Mucosa of rectum (tissue), 2 donors: ENCODE results near the gene SSTR4.
"Not testable (repeated sequence)": the region's sequence is repeated elsewhere in the genome, so short reads cannot be mapped to it uniquely, and the experiment has no call there.

Experiments used
- H3K27ac ChIP-seq, 2 donors: one replicate each; pipeline ENCODE4 v1.7.0; 2013; ENCODE audit warnings: inconsistent platforms in 2 of 2, low read depth in 2 of 2, low read length in 2 of 2
- H3K27me3 ChIP-seq, 2 donors: one replicate each; pipeline ENCODE4 v1.7.0; 2013; ENCODE audit warnings: low read length in 2 of 2; ENCODE audit not compliant: control insufficient read depth in 2 of 2, insufficient read depth in 2 of 2
- H3K36me3 ChIP-seq, 2 donors: one replicate each; pipeline ENCODE4 v1.7.0; 2013; ENCODE audit warnings: low read length in 2 of 2; ENCODE audit not compliant: control insufficient read depth in 2 of 2, insufficient read depth in 2 of 2
- H3K4me1 ChIP-seq, 2 donors: one replicate each; pipeline ENCODE4 v1.7.0; 2013; ENCODE audit warnings: low read length in 2 of 2, mild to moderate bottlenecking in 1 of 2; ENCODE audit not compliant: control insufficient read depth in 2 of 2, insufficient read depth in 2 of 2
- H3K4me3 ChIP-seq, 2 donors: one replicate each; pipeline ENCODE4 v1.7.0; 2013; ENCODE audit warnings: low read length in 2 of 2
- H3K9ac ChIP-seq, 2 donors: one replicate each; pipeline ENCODE4 v1.7.0; 2013; ENCODE audit warnings: low read length in 2 of 2, low read depth in 1 of 2, mild to moderate bottlenecking in 1 of 2
- H3K9me3 ChIP-seq, 2 donors: one replicate each; pipeline ENCODE4 v1.7.0; 2013; ENCODE audit warnings: low read length in 2 of 2; ENCODE audit not compliant: control insufficient read depth in 2 of 2
- donor health status: healthy.
- donor health status: Normal muscosa, but diverticular disease.

The SSTR4 gene

DNA sequence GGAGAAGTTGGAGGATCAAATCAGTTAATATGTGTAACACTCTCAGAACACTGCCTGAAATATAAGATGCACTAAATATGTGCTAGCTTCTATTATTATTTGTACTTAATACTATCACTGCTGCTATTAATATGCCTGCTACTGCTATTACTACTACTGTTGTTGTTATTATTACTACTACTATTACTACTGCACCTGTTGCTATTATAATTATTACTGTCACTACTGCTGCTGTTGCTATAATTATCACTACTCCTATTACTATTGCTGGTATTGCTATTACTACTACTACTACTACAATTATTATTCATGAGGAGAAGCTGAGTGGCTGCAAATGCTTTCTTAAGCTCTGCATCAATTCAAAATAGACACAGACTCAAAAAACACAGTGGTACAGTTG, 16.7 kb upstream of the SSTR4 start:
- Histone ChIP-seq H3K27ac (no peak overlapping the region), H3K9me3 (no peaks in the 10 kb centered on the region), H3K27me3 (no peaks in the 10 kb centered on the region), H3K9ac (no peak overlapping the region), H3K4me1 (no peaks in the 10 kb centered on the region), H3K36me3 (no peaks in the 10 kb centered on the region), H3K4me3 (no peak overlapping the region)

GRCh38 chr20:23018941-23019340, 16.2 kb upstream of the SSTR4 start:
- H3K27ac ChIP-seq: no peak overlapping the region
- H3K4me1 ChIP-seq: no peaks in the 10 kb centered on the region
- no peaks in the 10 kb centered on the region for H3K27me3 ChIP-seq
- no peaks in the 10 kb centered on the region for H3K36me3 ChIP-seq
- H3K9me3 ChIP-seq: no peaks in the 10 kb centered on the region
- no peak overlapping the region for H3K9ac ChIP-seq
- no peak overlapping the region for H3K4me3 ChIP-seq

DNA sequence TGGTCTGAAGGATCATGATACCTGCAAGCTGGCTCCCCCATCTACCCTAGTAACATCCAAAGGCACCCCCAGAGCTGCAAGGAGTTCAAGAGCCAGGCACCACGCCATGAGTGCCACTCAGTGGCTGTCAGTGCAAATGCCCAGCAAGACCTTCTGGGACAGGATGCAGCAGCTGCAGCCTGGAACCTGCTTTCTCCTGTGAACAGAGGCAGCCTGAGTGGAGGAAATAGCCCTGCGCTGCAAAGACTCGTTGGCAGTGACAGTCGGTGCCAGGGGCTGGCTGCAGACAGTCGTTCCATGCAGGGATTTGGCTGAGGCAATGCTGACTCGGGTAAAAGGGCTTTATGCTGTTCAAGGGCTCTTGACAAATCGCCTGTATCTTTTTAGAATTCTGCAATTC, 15.7 kb upstream of the SSTR4 start:
- no peak overlapping the region for H3K9ac ChIP-seq
- H3K9me3 ChIP-seq: no peaks in the 10 kb centered on the region
- no peaks in the 10 kb centered on the region for H3K36me3 ChIP-seq

GRCh38 chr20:23020230-23021018, 14.7 kb upstream of the SSTR4 start:
- Histone ChIP-seq H3K27ac (no peak overlapping the region), H3K4me3 (no peak overlapping the region), H3K9me3 (no peaks in the 10 kb centered on the region), H3K36me3 (no peaks in the 10 kb centered on the region), H3K27me3 (no peaks in the 10 kb centered on the region), H3K9ac (no peak overlapping the region), H3K4me1 (no peaks in the 10 kb centered on the region)

More for the DNA sequence above, 15.7 kb upstream of the SSTR4 start:
- no peaks in the 10 kb centered on the region for H3K4me1 ChIP-seq
- no peak overlapping the region for H3K4me3 ChIP-seq
- H3K27me3 ChIP-seq: no peaks in the 10 kb centered on the region
- H3K27ac ChIP-seq: no peak overlapping the region

- no peak overlapping the region for H3K9ac ChIP-seq
- no peaks in the 10 kb centered on the region for H3K27me3 ChIP-seq
- no peak overlapping the region for H3K27ac ChIP-seq
- no peaks in the 10 kb centered on the region for H3K9me3 ChIP-seq
- H3K36me3 ChIP-seq: no peaks in the 10 kb centered on the region
- H3K4me3 ChIP-seq: no peak overlapping the region
- no peaks in the 10 kb centered on the region for H3K4me1 ChIP-seq
These were observed 13.6 kb upstream of the SSTR4 start for GRCh38 chr20:23021541-23021940.

DNA sequence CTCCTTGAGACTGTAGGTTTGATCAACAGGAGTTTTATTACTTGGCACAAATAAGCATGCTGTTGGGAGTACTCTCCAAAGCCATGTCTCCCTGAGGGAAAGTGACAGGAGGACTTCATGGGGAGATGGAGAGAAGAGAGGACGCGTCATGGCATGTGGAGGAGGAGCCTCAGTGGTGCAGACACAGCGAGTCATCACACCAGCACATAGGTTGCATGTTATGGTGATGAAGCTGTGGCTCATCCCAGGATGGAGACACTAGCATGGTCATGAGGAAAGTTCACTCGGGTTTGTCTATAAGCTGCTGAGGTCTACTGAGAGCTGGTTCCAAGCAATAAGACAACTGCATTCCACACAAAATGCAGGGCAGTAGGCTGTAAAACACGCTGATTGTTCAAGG, 13.2 kb upstream of the SSTR4 start:
- H3K9me3 ChIP-seq: no peaks in the 10 kb centered on the region
- H3K4me1 ChIP-seq: no peaks in the 10 kb centered on the region
- no peak overlapping the region for H3K4me3 ChIP-seq
- H3K36me3 ChIP-seq: no peaks in the 10 kb centered on the region
- H3K27me3 ChIP-seq: no peaks in the 10 kb centered on the region
- no peak overlapping the region for H3K9ac ChIP-seq
- no peak overlapping the region for H3K27ac ChIP-seq

GRCh38 chr20:23022849-23023248, 12.3 kb upstream of the SSTR4 start:
- Histone ChIP-seq H3K27ac (no peak overlapping the region), H3K4me1 (no peaks in the 10 kb centered on the region), H3K27me3 (no peaks in the 10 kb centered on the region), H3K36me3 (no peaks in the 10 kb centered on the region), H3K9me3 (no peaks in the 10 kb centered on the region), H3K4me3 (no peak overlapping the region), H3K9ac (no peak overlapping the region)

GRCh38 chr20:23023621-23024177, 11.4 kb upstream of the SSTR4 start:
- Histone ChIP-seq H3K9me3 (no peaks in the 10 kb centered on the region), H3K27ac (no peak overlapping the region), H3K4me3 (no peak overlapping the region)

GRCh38 chr20:23024701-23025100, 10.4 kb upstream of the SSTR4 start:
- Histone ChIP-seq H3K4me1 (no peaks in the 10 kb centered on the region), H3K4me3 (no peak overlapping the region), H3K9me3 (no peaks in the 10 kb centered on the region), H3K36me3 (no peaks in the 10 kb centered on the region), H3K9ac (no peak overlapping the region), H3K27me3 (no peaks in the 10 kb centered on the region), H3K27ac (no peak overlapping the region)

More at GRCh38 chr20:23023621-23024177, 11.4 kb upstream of the SSTR4 start:
- H3K36me3 ChIP-seq: no peaks in the 10 kb centered on the region
- no peak overlapping the region for H3K9ac ChIP-seq
- H3K27me3 ChIP-seq: no peaks in the 10 kb centered on the region
- no peaks in the 10 kb centered on the region for H3K4me1 ChIP-seq

GRCh38 chr20:23025503-23025902, 9.6 kb upstream of the SSTR4 start:
- H3K9ac ChIP-seq, H3K27me3 ChIP-seq, H3K4me3 ChIP-seq, H3K9me3 ChIP-seq, H3K36me3 ChIP-seq, H3K4me1 ChIP-seq, H3K27ac ChIP-seq: not testable (repeated sequence)
